Neural crest cell (in vitro differentiated cells): Measurements from ENCODE around the gene PCP4L1. TPM values are rescaled to one million over a fixed set of nuclear protein-coding genes. Genes with fewer than 3 reads are reported as not detected.

ENCODE experiments used
- DNase-seq: peaks from one replicate; pipeline ENCODE4 v3.0.0; 2021; ENCODE audit warnings: low read depth, mixed read lengths, low spot score
- H3K27ac Mint-ChIP-seq: one replicate; pipeline ENCODE4 v1.8.0; 2021; ENCODE audit warnings: mild to moderate bottlenecking, mixed read lengths; ENCODE audit not compliant: unreplicated experiment
- H3K27me3 Mint-ChIP-seq: 2 replicates; pipeline ENCODE4 v1.8.0; 2021; ENCODE audit warnings: low read depth, mild to moderate bottlenecking, mixed read lengths
- H3K36me3 Mint-ChIP-seq: 2 replicates; pipeline ENCODE4 v1.8.0; 2021; ENCODE audit warnings: low read depth, mild to moderate bottlenecking, mixed read lengths
- H3K4me1 Mint-ChIP-seq: 2 replicates; pipeline ENCODE4 v1.8.0; 2021; ENCODE audit warnings: mixed read lengths
- H3K4me3 Mint-ChIP-seq: one replicate; pipeline ENCODE4 v1.8.0; 2021; ENCODE audit warnings: mild to moderate bottlenecking, mixed read lengths
- H3K9me3 Mint-ChIP-seq: 2 replicates; pipeline ENCODE4 v1.8.0; 2021; ENCODE audit warnings: mixed read lengths
- total RNA-seq: library from RNA; stranded (reverse); gene quantifications from 2 replicates; pipeline ENCODE4 v1.2.1, GENCODE V29; 2021
- TF ChIP-seq, protein P1 (sequence below): fragments of 200-600 bp; sonication (generic); conservative IDR thresholded peaks from 2 replicates; pipeline ENCODE4 v1.5.0; 2021; ENCODE audit warnings: antibody characterized with exemption, mild to moderate bottlenecking

PCP4L1 gene
- total RNA-seq, 1 donor from 2014 or later, result 0.16 TPM

- Mint-ChIP-seq H3K4me3 (no peak overlapping the region), H3K36me3 (no peaks in the 10 kb centered on the region), H3K27me3 (peaks cover 23% of the 10 kb centered on the region), H3K9me3 (no peaks in the 10 kb centered on the region), H3K27ac (no peak overlapping the region), H3K4me1 (peaks cover 4% of the 10 kb centered on the region)
- TF ChIP-seq, protein P1, sequence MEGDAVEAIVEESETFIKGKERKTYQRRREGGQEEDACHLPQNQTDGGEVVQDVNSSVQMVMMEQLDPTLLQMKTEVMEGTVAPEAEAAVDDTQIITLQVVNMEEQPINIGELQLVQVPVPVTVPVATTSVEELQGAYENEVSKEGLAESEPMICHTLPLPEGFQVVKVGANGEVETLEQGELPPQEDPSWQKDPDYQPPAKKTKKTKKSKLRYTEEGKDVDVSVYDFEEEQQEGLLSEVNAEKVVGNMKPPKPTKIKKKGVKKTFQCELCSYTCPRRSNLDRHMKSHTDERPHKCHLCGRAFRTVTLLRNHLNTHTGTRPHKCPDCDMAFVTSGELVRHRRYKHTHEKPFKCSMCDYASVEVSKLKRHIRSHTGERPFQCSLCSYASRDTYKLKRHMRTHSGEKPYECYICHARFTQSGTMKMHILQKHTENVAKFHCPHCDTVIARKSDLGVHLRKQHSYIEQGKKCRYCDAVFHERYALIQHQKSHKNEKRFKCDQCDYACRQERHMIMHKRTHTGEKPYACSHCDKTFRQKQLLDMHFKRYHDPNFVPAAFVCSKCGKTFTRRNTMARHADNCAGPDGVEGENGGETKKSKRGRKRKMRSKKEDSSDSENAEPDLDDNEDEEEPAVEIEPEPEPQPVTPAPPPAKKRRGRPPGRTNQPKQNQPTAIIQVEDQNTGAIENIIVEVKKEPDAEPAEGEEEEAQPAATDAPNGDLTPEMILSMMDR, result no peak
- no peak for DNase-seq
Observed at GRCh38 chr1:161266836-161267235, 8.3 kb downstream of the PCP4L1 start.

DNA sequence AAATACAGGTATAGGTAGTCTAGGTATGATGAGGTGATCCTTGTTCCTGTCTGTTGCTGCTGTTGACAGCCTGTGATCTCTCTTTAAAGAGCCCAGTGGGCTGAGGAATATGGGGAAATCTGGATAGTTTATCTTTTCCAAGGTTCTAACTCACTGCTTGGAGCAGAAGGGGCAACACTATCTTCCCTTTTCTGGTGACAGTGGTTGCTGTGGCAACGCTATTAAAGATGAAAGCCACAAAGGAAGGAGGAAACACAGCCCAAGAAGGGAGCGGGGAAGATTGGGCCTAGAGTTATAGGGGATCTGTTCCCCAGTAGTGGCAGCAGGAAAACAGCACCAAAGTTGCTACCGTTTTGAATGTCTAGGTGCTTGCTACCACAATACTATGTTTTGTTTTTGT lies 8.8 kb downstream of the PCP4L1 start:
- H3K27me3 Mint-ChIP-seq, result peaks cover 20% of the 10 kb centered on the region

DNA sequence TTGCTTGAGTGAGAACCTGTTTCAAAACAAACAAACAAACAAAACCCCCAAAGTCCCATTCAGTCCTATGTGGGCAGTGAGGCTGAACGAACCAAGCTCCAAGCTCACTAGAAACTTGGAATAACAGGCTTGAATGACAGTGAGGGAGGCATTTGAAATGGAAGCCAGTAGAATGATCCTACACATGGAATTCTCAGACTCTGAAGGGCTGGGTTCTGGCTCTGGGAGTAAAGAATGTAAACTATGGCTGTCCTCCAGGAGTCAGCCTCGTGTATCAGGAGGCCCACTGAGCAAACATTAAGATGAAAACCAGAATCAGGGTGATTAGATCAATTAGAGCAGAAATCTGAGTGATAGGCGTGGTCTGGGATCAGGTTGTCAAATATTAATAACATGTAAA lies 14.9 kb downstream of the PCP4L1 start:
- Mint-ChIP-seq H3K36me3 (no peaks in the 10 kb centered on the region), H3K4me3 (no peak overlapping the region), H3K4me1 (no peaks in the 10 kb centered on the region), H3K27ac (no peak overlapping the region), H3K9me3 (no peaks in the 10 kb centered on the region), H3K27me3 (peaks cover 35% of the 10 kb centered on the region)
- DNase-seq, result no peak
- TF ChIP-seq, protein P1, result no peak

More for the DNA sequence above, 8.8 kb downstream of the PCP4L1 start:
- TF ChIP-seq, protein P1, result no peak
- Mint-ChIP-seq H3K4me1 (peaks cover 4% of the 10 kb centered on the region), H3K4me3 (no peak overlapping the region), H3K9me3 (no peaks in the 10 kb centered on the region), H3K36me3 (no peaks in the 10 kb centered on the region), H3K27ac (no peak overlapping the region)
- DNase-seq, result no peak

DNA sequence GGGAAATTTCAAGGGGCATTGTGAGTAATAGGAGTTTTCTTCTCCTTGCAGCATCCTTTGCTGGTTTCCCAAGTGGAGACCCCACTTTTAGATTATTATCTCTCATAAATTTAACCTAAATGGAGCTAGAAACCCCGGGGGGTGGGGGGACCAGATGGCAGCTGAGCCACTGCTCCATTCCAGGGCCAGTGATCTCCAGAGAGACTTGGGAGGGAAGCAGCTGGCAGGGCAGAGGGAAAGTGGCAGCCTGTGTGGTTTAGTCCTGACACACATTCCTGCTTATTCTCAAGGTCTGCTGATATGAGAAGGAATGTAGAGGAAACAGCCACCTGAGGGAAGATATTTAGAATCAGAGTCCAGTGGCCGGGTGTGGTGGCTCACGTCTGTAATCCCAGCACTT lies 16.3 kb downstream of the PCP4L1 start:
- Mint-ChIP-seq H3K4me3 (no peak overlapping the region), H3K4me1 (no peaks in the 10 kb centered on the region), H3K27me3 (peaks cover 45% of the 10 kb centered on the region), H3K36me3 (no peaks in the 10 kb centered on the region), H3K9me3 (no peaks in the 10 kb centered on the region), H3K27ac (no peak overlapping the region)
- TF ChIP-seq, protein P1, result no peak
- no peak for DNase-seq

DNA sequence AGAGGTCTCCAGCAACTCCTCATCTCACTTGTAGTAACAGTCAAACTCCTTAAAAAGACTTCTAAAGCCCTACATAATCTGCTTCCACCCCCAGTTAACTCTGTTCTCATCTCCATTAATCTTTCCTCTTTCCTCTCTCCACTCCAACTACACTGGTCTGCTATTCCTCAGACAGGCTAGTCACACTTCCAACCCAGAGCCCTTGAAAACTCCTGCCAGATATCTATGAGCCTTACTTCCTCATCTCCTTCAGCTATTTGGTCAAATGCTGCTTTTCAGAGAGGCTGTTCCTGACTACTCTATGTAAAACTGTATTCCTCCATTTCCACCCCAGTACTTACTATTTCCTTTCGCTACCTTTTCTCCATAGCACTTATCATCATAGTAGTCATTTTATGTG lies 24.4 kb downstream of the PCP4L1 start:
- Mint-ChIP-seq H3K36me3 (peaks cover 6% of the 10 kb centered on the region), H3K27ac (no peak overlapping the region), H3K4me1 (no peaks in the 10 kb centered on the region), H3K9me3 (peaks cover 3% of the 10 kb centered on the region), H3K4me3 (no peak overlapping the region), H3K27me3 (peaks cover 61% of the 10 kb centered on the region)
- TF ChIP-seq, protein P1, result no peak
- DNase-seq, result no peak

GRCh38 chr1:161285113-161285512 lies 26.6 kb downstream of the PCP4L1 start:
- Mint-ChIP-seq H3K27ac (no peak overlapping the region), H3K4me3 (no peak overlapping the region), H3K9me3 (peaks cover 3% of the 10 kb centered on the region), H3K36me3 (peaks cover 6% of the 10 kb centered on the region), H3K27me3 (peaks cover 47% of the 10 kb centered on the region), H3K4me1 (no peaks in the 10 kb centered on the region)
- TF ChIP-seq, protein P1, result no peak
- no peak for DNase-seq
